ENCODE measurements around the gene GPR108.
"Not testable (repeated sequence)": the region's sequence is repeated elsewhere in the genome, so short reads cannot be mapped to it uniquely, and the experiment has no call there.

GPR108 gene

DNA sequence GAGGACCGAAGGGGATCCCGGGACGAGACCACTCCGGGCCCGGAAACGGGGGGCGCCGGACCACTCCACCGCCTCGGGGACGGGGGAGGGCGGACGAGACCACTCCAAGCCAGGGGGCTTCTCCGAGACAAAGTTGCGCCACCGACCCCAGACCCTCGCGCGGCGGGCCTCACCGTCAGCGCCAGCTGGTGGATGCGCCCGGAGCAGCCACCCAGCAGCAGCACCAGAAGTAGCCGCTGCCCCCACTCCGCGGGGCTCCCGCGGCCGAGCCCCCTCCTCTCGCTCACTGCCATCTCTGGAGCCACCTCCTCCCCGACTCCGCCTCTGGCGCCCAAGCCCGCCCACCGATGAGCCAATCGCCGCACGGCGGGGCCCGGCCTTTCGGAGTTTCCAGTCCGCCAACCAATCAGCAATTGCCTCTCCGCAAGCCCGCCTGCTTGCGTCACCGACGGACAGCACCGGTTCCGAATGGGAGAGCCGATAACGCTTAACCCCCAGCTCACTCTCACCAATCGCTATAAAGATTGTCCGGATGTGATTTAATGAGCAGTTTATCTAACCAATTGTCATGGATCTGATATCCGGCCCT lies at the start of gene GPR108:
Gene GPR108, minus strand, starts transcription at position 297 of the 589 bp plus-strand sequence. Its CDS starts 4 bp downstream, at position 293.
- DNase-seq (ENCODE audit: low spot score), result peak; percentile 100

DNA sequence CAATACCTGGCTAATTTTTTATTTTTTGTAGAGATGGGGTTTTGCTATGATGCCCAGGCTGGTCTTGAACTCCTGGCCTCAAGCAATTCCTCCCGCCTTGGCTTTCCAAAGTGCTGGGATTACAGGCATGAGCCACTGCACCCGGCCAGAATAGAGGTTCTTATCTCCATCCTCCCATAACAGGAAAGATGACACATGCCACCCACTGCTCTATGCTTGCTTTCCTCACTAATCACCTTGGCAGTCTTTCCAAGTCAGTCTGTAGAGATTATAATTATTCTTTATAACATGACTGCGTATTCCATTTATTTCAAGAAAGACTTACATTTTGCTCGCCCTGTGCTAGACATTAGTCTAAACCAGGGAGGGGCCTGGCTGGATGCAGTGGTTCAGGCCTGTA lies 41.8 kb upstream of the GPR108 start:
- no peak for DNase-seq (ENCODE audit: low spot score)

DNA sequence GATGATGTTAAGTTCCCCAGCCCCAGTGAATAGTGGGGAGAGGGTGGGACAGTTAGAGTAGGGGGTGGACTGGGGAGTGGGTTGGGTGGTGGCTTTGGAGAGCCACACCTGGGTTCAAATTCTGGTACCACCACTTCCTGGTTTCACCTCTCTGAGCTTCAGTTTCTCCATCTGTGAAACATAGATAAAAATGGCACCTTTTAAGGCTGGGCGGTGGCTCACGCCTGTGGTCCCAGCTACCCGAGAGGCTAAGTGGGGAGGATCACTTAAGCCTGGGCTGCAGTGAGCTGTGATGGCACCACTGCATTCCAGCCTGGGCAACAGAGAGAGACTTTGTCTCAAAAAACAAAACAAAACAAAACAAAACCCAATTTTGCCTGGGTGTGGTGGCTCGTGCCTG lies 41.0 kb upstream of the GPR108 start:
- DNase-seq (ENCODE audit: low spot score), result no peak

DNA sequence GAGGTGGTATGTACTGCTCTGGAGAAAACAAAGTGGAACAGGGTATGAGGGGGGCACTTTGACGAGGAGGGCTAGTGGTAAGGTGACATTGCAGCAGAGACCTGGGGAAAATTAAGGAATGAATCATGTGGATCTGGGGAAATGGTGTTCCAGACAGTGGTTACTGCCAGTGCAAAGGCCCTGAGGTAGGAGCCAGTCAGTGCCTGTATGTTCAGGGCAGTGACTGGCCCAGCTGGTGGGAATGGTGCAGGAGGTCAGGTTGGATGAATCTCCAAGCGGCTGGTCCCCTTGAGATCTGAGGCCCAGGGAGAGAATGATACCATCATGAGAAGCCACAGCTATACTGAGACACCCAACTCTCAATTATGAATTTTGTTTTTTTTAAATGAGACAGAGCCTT lies 40.1 kb upstream of the GPR108 start:
- no peak for DNase-seq (ENCODE audit: low spot score)

DNA sequence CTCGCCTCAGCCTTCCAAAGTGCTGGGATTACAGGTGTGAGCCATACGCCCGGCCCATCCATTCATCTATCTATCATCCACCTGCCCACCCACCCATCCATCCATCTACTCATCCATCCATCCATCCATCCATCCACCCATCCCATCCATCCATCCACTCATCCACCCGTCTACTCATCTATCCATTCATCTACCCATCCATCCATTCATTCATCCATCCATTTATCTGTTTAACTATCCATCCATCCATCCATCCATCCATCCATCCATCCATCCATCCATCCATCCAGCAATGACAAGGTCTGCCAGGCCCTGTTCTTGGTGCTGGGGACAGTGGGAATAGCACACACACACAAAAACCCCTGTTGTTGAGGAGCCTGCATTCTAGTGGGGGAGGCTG lies 39.6 kb upstream of the GPR108 start:
- DNase-seq (ENCODE audit: low spot score), result no peak

DNA sequence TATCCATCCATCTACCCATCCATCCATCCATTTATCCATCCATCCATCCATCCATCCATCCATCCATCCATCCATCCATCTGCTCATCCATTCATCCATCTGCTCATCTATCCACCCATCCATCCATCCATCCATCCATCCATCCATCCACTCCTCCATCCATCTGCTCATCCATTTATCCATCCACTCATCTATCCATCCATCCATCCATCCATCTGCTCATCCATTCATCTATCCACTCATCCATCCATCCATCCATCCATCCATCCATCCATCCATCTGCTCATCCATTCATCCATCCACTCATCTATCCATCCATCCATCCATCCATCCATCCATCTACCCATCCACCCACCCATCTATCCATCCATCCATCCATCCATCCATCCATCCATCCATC lies 38.7 kb upstream of the GPR108 start:
- not testable (repeated sequence) for DNase-seq (ENCODE audit: low spot score)

DNA sequence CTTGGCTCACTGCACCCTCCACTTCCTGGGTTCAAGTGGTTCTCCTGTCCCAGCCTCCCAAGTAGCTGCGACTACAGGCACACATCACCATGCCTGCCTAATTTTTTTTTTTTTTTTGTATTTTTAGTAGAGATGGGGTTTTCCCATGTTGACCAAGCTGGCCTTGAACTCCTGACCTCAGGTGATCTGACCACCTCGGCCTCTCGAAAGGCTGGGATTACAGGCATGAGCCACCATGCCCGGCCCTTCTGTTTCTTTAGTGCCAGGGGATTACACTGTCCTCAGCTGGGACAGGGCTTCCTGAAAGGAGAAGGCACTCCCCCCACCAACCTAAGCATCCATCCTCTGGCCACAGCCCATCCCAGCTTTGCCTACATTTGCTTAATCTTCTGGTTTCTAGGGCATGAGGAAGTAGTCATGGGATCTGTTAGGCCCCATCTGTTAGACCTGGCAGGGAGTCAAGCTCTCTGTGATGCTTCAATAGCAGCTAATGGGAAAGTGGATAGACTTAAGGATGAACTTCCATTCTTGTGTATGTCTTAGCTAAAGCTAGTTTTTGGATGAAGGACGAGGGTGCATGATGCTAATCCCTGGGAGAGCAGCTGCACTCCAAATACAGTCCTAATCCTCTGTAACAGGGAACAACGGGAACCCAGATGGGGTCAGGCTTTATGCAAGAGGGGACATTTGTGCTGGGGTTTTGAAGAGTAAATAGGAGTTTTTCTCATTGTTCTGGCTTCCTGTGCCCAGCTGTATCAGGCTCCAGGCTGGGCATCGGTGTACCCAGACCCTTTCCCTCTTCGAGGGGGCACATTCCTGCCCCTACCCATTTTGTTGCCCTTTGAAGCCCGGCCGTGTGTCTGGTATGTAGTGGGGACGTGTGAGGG lies 37.7 kb upstream of the GPR108 start:
- DNase-seq (ENCODE audit: low spot score), result no peak

DNA sequence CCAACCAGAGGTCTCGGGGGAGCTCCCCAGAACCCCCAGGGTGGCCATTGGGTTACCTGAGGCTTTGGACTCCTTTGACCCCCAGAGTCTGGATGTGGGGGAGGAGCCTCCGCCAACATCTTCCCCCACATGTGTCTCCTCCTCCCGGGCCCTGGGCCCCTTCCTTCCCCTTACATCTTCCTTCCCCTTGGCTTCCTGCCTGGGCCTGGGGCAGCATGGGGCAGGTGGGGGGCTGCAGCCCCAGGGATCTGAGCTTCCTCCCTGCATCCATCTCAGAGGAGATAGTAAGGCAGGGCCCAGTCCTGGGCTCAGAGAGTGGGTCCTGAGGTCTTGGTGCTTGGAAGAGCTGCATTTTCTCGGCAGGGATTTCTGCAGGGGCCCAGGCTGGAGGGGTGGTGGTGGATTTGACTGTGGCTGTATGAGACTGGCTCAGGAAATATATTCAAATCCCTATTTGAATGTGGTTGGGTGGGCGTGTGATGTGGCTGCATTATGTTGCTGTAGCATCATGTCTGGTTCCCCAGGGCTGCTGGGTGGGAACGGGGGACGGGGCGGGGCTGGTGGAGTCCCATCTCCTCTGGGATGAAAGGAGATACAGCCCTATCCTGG lies 36.0 kb upstream of the GPR108 start:
- DNase-seq (ENCODE audit: low spot score), result no peak

DNA sequence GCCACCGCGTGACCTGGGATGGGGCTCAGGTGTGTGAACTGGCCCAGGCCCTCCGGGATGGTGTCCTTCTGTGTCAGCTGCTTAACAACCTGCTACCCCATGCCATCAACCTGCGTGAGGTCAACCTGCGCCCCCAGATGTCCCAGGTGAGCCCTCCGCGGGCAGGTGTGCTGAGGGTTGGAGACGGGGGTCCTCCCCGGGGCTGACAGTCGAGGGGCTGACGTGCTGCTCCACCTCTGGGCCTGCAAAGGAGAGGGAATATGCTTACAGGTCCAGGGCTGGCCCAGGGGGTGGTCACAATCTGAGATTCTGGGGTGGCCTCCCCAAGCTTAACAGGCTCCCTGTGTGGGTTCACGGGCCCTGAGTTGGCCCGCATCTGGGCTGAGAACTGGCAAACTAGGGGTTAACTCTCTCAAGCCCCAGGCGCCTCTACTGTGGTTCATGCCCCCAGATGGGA lies 35.5 kb upstream of the GPR108 start:
- DNase-seq (ENCODE audit: low spot score), result no peak

DNA sequence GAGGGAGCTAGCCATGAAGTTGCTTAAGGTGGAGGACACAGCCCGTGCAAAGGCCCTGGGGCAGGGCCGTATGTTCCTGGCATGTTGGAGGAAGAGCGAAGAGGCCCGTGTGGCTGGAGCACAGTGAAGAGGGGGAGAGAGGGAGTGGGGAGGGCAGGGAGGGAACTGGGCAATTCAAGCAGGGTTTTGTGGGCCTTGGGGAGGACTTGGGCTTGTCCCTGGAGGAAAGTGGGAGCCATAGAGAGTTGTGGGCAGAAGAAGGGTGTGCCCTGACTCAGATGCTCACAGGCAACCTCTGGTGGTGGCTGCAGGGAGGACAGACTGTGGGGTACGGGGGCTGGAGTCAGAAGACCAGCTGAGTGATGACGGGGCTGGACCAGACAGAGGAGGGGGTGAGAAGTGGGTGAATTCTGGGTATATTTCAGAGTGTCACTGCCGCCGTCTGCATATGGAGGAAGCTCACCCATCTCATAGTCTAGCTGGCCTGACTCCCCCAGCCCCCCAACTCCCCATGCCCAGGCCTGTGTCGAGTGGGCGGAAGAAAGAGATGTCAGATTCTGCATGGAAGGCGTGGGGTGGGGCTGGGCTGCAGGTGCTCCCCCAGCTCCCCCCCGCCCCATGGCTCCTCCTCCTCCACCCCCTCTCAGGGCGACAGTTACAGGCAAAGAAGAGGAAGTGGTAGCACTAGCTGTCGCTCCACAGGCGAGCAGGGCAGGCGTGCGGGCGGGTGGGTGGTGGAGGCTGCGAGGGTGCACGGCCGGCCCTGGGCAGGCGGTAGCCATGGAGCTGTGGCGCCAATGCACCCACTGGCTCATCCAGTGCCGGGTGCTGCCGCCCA lies 34.9 kb upstream of the GPR108 start, which contains the start of gene VAV1:
Gene VAV1, plus strand, starts transcription at position 681 of the 838 bp plus-strand sequence. Its CDS starts 100 bp downstream, at position 781.
- no peak for DNase-seq (ENCODE audit: low spot score)

DNA sequence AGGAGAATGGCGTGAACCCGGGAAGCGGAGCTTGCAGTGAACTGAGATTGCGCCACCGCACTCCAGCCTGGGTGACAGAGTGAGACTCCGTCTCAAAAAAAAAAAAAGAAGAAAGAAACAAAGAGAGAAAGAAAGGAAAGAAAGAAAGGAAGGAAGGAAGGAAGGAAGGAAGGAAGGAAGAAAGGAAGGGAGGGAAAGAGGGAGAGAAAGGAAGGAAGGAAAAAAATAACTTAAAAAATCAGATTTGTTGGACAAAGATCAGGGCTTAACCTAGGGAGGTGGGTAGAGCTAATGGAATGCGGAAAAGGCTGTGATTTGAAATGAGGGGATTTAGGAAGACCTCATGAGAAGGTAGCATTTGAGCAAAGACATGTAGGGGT lies 34.3 kb upstream of the GPR108 start:
- DNase-seq (ENCODE audit: low spot score), result not testable (repeated sequence)

DNA sequence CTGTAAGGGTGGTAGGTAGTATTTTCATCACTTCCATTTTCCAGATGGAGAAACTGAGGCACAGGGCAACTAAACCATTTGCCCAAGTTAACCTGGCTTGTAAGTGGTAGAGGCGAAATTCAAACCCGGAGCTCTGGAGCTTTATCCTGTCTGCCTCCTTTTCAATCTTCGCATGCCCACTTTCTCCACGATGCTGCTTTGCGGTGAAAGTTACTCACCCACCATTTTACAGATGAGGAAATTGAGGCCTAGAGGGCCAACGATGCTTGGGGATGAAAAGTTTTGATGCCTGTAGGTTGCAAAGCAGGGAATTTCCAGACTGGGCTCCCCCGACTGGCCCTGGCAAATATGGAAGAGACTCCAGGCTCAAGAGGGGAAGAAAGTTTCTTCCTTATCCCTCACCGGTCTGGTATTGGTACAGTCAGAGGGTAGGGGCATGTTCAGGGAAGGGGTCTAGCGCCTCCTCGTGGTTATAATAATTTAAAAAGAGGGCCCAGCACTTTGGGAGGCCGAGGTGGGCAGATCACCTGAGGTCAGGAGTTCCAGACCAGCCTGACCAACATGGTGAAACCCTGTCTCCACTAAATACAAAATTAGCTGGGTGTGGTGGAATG lies 31.7 kb upstream of the GPR108 start:
- peak; percentile 16 for DNase-seq (ENCODE audit: low spot score)

DNA sequence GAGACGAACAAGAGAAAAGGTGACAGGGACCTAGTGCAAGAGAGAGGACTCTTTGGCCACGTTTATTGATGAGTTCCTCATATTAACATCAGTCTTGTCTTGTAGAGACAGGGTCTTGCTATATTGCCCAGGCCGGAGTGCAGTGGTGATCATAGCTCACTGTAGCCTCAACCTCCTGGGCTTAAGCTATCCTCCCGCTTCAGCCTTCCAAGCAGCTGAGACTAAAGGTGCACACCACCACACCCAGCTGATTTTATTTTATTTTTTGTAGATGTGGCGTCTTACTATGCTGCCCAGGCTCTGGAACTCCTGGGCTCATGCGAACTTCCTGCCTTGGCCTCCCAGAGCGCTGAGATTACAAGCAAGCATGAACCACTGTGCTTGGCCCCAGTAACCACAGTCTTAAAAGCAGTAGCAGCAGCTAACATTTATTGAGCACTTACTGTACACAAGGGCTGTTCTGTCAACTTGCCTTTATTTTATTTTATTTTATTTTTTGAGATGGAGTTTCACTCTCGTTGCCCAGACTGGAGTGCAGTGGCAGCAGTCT lies 30.9 kb upstream of the GPR108 start:
- DNase-seq (ENCODE audit: low spot score), result no peak

DNA sequence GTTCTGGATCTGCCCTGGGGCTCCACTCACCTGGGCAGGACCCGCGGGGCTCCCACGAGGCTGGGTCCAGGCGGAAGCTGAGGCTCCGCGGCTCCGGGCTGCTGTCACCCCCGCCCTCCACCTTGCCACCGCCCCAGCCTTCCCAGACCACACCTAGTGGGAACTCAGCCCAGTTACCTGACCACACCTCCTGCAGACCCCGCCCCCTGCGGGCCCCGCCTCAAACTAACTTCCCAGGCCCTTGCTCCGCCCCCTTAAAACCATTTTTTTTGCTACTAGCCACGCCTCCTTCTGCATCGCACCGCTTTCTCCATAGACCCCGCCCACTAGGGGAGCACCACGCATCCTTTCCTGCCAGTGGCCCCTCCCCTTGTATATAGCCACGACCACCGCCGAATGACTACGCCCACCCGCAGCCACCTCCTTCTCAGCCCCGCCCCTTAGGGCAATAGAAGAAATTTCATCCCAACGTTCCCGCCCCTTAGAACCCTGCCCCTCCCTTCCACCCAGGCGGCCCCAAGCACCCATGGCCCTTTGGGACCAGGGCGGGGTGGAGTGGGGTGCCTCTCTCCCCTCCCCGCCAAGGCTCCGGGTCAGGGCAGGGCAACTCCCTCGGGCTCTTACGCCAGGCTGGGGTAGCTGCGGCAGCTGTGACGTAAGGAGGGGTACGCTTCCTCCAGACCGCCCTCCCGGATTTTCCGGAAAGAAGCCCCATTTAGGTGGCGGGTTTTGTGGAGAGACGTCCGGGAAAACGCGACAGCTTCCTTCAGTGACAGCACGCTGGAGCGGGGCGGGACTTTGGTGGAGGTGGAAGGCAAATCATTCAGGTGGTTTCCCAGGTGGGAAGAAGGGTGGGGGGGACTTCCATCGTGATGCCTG lies 30.2 kb upstream of the GPR108 start, which contains the start of gene SH2D3A:
Gene SH2D3A, minus strand, starts transcription at position 79 of the 879 bp plus-strand sequence. CDS start 3,687 bp downstream, outside the sequence.
- DNase-seq (ENCODE audit: low spot score), result no peak

DNA sequence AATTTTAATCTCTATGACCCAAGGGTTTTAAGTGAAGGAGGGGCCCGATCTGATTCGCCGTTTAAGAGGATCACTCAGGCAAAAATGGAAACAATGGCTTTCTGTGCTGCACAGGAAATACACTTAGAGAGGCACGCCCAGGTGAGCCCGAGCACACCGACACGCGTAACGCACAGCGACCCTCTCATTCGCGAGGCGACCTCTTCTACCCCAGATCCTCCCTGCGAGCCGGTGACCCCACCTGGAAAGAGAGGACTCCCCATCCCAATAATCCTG lies 29.6 kb upstream of the GPR108 start:
- DNase-seq (ENCODE audit: low spot score), result no peak

DNA sequence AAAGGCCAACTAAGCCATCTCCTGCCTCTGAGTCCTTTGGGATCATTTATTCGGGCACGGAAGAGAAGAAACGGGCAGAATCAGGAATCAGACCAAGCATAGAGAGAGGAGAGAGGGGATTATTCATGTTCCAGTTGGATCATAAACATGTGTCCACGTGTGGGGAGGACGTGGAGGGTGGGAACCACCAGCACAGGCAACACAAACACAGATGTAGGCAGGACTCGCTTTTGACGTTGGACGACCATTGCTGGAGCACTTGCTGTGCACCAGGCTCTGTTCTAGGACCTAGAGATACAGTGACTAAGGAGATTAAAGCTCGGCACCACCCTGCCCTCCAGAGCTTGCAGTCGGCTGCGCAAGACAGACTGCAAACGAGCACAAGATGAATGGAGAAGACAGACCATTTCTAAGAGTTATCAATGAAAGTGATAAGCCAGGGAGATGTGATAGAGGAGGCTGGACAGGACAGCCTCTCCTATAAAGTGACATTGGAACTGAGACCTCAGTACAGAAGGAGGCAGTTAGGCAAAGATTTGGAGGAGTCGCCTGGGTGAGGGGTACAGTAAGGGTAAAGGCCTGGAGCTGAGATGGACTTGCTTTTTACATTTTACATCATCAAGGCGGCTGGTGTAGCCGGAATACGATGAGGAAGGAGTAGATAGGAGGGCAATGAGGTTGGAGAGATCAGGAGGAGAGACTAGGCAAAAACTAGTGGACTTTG lies 29.1 kb upstream of the GPR108 start:
- no peak for DNase-seq (ENCODE audit: low spot score)

DNA sequence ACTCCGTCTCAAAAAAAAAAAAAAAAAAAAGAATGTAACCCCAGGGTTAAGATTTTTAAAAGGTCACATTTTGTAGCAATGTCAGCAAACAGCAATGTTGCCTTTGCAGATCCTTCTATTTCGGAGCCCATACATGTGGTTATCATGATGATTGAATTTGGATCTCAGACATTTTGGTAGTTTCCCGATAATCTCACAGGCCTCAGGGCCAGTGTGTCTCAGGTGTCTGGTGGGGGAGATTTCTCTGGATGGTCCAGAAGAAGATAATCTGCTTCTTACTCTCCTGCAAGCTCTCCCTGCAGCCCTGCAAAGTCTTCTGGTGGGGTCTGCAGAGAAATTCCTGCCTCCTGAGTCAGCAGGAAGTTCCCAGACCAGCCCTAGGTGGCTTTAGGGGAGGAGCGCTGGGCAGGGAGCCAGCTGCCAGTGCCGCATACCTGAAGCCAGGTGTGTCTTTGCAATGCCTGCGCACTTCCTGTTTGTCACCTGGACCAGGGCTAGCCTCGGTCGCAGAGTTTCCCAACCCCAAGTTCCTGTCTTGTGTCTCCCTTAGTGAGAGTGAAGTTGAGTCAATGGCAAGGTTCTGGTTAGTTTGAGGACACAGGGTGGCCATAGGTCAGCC lies 28.5 kb upstream of the GPR108 start:
- DNase-seq (ENCODE audit: low spot score), result no peak

DNA sequence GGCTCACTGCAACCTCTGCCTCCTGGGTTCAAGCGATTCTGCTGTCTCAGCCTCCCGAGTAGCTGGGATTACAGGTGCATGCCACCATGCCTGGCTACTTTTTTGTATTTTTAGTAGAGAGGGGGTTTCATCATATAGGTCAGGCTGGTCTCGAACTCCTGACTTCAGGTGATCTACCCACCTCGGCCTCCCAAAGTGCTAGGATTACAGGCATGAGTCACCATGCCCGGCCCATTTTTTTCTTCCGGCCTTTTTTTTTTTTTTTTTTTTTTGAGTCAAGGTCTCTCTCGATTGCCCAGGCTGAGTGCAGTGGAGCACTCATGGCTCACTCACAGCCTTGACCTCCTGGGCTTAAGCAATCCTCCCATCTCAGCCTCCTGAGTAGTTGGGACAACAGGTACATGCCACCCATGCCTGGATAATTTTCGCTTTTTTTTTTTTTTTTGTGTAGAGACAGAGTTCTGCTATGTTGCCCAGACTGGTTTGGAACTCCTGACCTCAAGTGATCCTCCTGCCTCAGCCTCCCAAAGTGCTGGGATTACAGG lies 24.9 kb upstream of the GPR108 start:
- not testable (repeated sequence) for DNase-seq (ENCODE audit: low spot score)
